Measurements from ENCODE around the gene PANK3. TPM values are rescaled to one million over a fixed set of nuclear protein-coding genes. Genes with fewer than 3 reads are reported as not detected.

PANK3 gene
- total RNA-seq, 1 experiment from 2014 or later: 117 TPM

GRCh38 chr5:168531987-168532864 lies 46.9 kb downstream of the PANK3 start:
- TF ChIP-seq CTCF (IDR thresholded peaks at IDR 0.05; ENCODE audit: unreplicated experiment): no peak
- Mint-ChIP-seq H3K4me3 (ENCODE audit: unreplicated experiment) (no peak overlapping the region), H3K27ac (ENCODE audit: low read depth, unreplicated experiment) (no peak overlapping the region), H3K9me3 (ENCODE audit: unreplicated experiment) (peaks cover 8% of the 10 kb centered on the region), H3K27me3 (ENCODE audit: insufficient read depth, unreplicated experiment) (no peaks in the 10 kb centered on the region), H3K36me3 (ENCODE audit: insufficient read depth, unreplicated experiment) (no peaks in the 10 kb centered on the region), H3K4me1 (ENCODE audit: insufficient read depth, unreplicated experiment) (no peaks in the 10 kb centered on the region)
- ChIA-PET POLR2A (no interaction called here), CTCF (interaction anchor here (0.8 to 1.1 kb wide), 2 partner anchors 262 to 269 kb away, joined by 3 read pairs; no protein-coding TSS in a partner anchor)
- intact Hi-C loops (cut with micrococcal nuclease): no loop called here
- no peak for DNase-seq (ENCODE audit: unreplicated experiment)
- no TSS peak for BruUV-seq (replicated peaks)

GRCh38 chr5:168531191-168531590 lies 48.0 kb downstream of the PANK3 start:
- no TSS peak for BruUV-seq (replicated peaks)
- H3K27me3 Mint-ChIP-seq (ENCODE audit: insufficient read depth, unreplicated experiment): no peaks in the 10 kb centered on the region
- H3K36me3 Mint-ChIP-seq (ENCODE audit: insufficient read depth, unreplicated experiment): no peaks in the 10 kb centered on the region
- peaks cover 8% of the 10 kb centered on the region for H3K9me3 Mint-ChIP-seq (ENCODE audit: unreplicated experiment)
- no peaks in the 10 kb centered on the region for H3K4me1 Mint-ChIP-seq (ENCODE audit: insufficient read depth, unreplicated experiment)
- intact Hi-C loops (cut with micrococcal nuclease): no loop called here
- no peak for DNase-seq (ENCODE audit: unreplicated experiment)
- ChIA-PET POLR2A (no interaction called here), CTCF (no interaction called here)
- H3K27ac Mint-ChIP-seq (ENCODE audit: low read depth, unreplicated experiment): no peak overlapping the region
- no peak overlapping the region for H3K4me3 Mint-ChIP-seq (ENCODE audit: unreplicated experiment)
- TF ChIP-seq CTCF (IDR thresholded peaks at IDR 0.05; ENCODE audit: unreplicated experiment): no peak

- Mint-ChIP-seq H3K4me1 (ENCODE audit: insufficient read depth, unreplicated experiment) (no peaks in the 10 kb centered on the region), H3K27me3 (ENCODE audit: insufficient read depth, unreplicated experiment) (no peaks in the 10 kb centered on the region), H3K4me3 (ENCODE audit: unreplicated experiment) (no peak overlapping the region), H3K9me3 (ENCODE audit: unreplicated experiment) (peaks cover 8% of the 10 kb centered on the region), H3K36me3 (ENCODE audit: insufficient read depth, unreplicated experiment) (no peaks in the 10 kb centered on the region), H3K27ac (ENCODE audit: low read depth, unreplicated experiment) (no peak overlapping the region)
- intact Hi-C loops (cut with micrococcal nuclease): no loop called here
- no peak for TF ChIP-seq CTCF (IDR thresholded peaks at IDR 0.05; ENCODE audit: unreplicated experiment)
- CTCF ChIA-PET: no interaction called here
- POLR2A ChIA-PET: no interaction called here
- no TSS peak for BruUV-seq (replicated peaks)
- DNase-seq (ENCODE audit: unreplicated experiment): no peak
Observed at GRCh38 chr5:168530621-168531150, 48.5 kb downstream of the PANK3 start.

GRCh38 chr5:168529374-168530234 lies 49.6 kb downstream of the PANK3 start:
- no peaks in the 10 kb centered on the region for H3K27me3 Mint-ChIP-seq (ENCODE audit: insufficient read depth, unreplicated experiment)

More at GRCh38 chr5:168529374-168530234, 49.6 kb downstream of the PANK3 start:
- POLR2A ChIA-PET: no interaction called here
- CTCF ChIA-PET: no interaction called here
- H3K4me3 Mint-ChIP-seq (ENCODE audit: unreplicated experiment): no peak overlapping the region
- H3K9me3 Mint-ChIP-seq (ENCODE audit: unreplicated experiment): peaks cover 8% of the 10 kb centered on the region
- H3K27ac Mint-ChIP-seq (ENCODE audit: low read depth, unreplicated experiment): no peak overlapping the region
- no TSS peak for BruUV-seq (replicated peaks)
- DNase-seq (ENCODE audit: unreplicated experiment): no peak
- intact Hi-C loops (cut with micrococcal nuclease): no loop called here
- TF ChIP-seq CTCF (IDR thresholded peaks at IDR 0.05; ENCODE audit: unreplicated experiment): no peak
- no peaks in the 10 kb centered on the region for H3K4me1 Mint-ChIP-seq (ENCODE audit: insufficient read depth, unreplicated experiment)
- H3K36me3 Mint-ChIP-seq (ENCODE audit: insufficient read depth, unreplicated experiment): no peaks in the 10 kb centered on the region

Measured in MCF 10A (cell line).